Activated naive CD8-positive, alpha-beta T cell treated with anti-CD3 and anti-CD28 coated beads, Interleukin-2, amount 50 U/mL, for 24 hours (primary cell): ENCODE data around the gene GRIN3A.

Source experiments
- ATAC-seq: fragments of 150-1000 bp; cut with Tn5 transposase; one replicate; pipeline ENCODE4 v1.10.0; 2021
- DNase-seq: peaks from one replicate; pipeline ENCODE4 v3.0.0; 2021
- H3K27ac Mint-ChIP-seq: one replicate; pipeline ENCODE4 v1.8.0; 2021; ENCODE audit warnings: mild to moderate bottlenecking, mixed read lengths
- H3K27me3 Mint-ChIP-seq: one replicate; pipeline ENCODE4 v1.8.0; 2021; ENCODE audit warnings: mixed read lengths
- H3K36me3 Mint-ChIP-seq: one replicate; pipeline ENCODE4 v1.8.0; 2021; ENCODE audit warnings: low read depth, mixed read lengths
- H3K4me1 Mint-ChIP-seq: one replicate; pipeline ENCODE4 v1.8.0; 2021; ENCODE audit warnings: mixed read lengths
- H3K4me3 Mint-ChIP-seq: one replicate; pipeline ENCODE4 v1.8.0; 2021; ENCODE audit warnings: mild to moderate bottlenecking, moderate library complexity, mixed read lengths
- H3K9me3 Mint-ChIP-seq: one replicate; pipeline ENCODE4 v1.8.0; 2021; ENCODE audit warnings: mixed read lengths

GRIN3A gene

GRCh38 chr9:101675341-101675740 is 63.1 kb downstream of the GRIN3A start:
- no peak overlapping the region for H3K27ac Mint-ChIP-seq
- H3K27me3 Mint-ChIP-seq: peaks cover 3% of the 10 kb centered on the region
- no peaks in the 10 kb centered on the region for H3K9me3 Mint-ChIP-seq
- H3K36me3 Mint-ChIP-seq: no peaks in the 10 kb centered on the region
- H3K4me3 Mint-ChIP-seq: no peak overlapping the region
- no peak for ATAC-seq
- DNase-seq: no peak
- no peaks in the 10 kb centered on the region for H3K4me1 Mint-ChIP-seq

GRCh38 chr9:101674165-101674564 is 64.3 kb downstream of the GRIN3A start:
- Mint-ChIP-seq H3K36me3 (no peaks in the 10 kb centered on the region), H3K9me3 (no peaks in the 10 kb centered on the region), H3K4me3 (no peak overlapping the region), H3K27ac (no peak overlapping the region), H3K27me3 (peaks cover 3% of the 10 kb centered on the region), H3K4me1 (no peaks in the 10 kb centered on the region)
- ATAC-seq: no peak
- DNase-seq: no peak

GRCh38 chr9:101673642-101674041 is 64.8 kb downstream of the GRIN3A start:
- Mint-ChIP-seq H3K4me3 (no peak overlapping the region), H3K36me3 (no peaks in the 10 kb centered on the region), H3K9me3 (no peaks in the 10 kb centered on the region), H3K27ac (no peak overlapping the region), H3K27me3 (peaks cover 3% of the 10 kb centered on the region), H3K4me1 (no peaks in the 10 kb centered on the region)
- ATAC-seq (no peak), DNase-seq (no peak)

GRCh38 chr9:101671567-101671966 is 66.9 kb downstream of the GRIN3A start:
- Mint-ChIP-seq H3K4me1 (no peaks in the 10 kb centered on the region), H3K27me3 (no peaks in the 10 kb centered on the region), H3K4me3 (no peak overlapping the region), H3K9me3 (no peaks in the 10 kb centered on the region), H3K27ac (no peak overlapping the region), H3K36me3 (no peaks in the 10 kb centered on the region)
- ATAC-seq: no peak
- DNase-seq: no peak

DNA sequence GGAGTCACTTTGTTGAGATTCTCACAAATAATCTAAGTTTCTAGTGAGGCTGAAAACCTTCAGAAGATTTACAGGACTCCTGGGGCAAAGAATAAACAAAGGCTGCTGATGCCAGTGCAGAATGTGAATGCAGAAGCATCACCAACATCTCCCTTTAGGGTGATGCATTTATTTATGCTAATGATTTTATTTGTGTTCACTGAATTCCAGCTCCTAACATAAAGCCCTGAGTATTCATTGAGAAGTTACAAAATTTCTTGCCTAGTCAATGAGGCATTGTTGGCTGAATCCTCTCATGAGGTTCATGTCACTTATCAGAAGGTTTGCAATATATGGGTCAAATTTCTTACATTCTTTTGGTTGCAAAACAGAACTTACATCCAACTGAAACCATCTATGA is 70.0 kb downstream of the GRIN3A start:
- H3K9me3 Mint-ChIP-seq: no peaks in the 10 kb centered on the region
- H3K36me3 Mint-ChIP-seq: no peaks in the 10 kb centered on the region
- no peak overlapping the region for H3K27ac Mint-ChIP-seq
- DNase-seq: no peak
- H3K27me3 Mint-ChIP-seq: no peaks in the 10 kb centered on the region
- no peaks in the 10 kb centered on the region for H3K4me1 Mint-ChIP-seq
- H3K4me3 Mint-ChIP-seq: no peak overlapping the region
- no peak for ATAC-seq

- DNase-seq (no peak), ATAC-seq (no peak)
- Mint-ChIP-seq H3K9me3 (no peaks in the 10 kb centered on the region), H3K4me3 (no peak overlapping the region), H3K36me3 (no peaks in the 10 kb centered on the region), H3K4me1 (no peaks in the 10 kb centered on the region), H3K27ac (no peak overlapping the region), H3K27me3 (peaks cover 6% of the 10 kb centered on the region)
Measured at GRCh38 chr9:101664453-101664852, 74.0 kb downstream of the GRIN3A start.

DNA sequence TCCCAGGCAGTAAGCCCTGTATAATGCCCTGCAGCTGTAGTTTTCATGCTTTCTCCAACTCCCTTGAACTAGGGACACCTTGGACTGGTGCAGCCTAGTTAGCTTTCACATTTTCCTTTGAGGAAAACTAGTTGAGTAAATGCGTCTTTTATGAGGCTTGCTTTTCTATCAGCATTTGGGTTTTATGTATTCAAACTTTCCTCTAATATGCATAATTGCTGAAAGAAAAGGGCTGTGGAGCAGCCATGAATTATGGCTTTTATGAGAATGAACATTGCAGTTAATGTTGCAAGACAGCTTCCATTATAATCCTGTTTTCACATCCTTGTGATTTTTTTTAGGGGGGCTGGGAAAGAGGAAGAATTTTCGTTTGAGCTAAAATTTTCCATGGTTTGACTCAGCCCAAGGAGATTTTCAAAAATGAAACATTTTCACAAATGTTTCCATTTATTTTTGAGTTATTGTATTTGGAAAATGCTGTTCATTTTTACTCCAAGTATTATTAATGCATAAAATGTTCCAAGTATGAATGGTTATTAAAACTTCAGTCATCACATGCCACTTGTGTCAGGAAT is 85.8 kb downstream of the GRIN3A start:
- no peak overlapping the region for H3K27ac Mint-ChIP-seq
- no peak for ATAC-seq
- H3K36me3 Mint-ChIP-seq: no peaks in the 10 kb centered on the region
- no peak for DNase-seq
- H3K27me3 Mint-ChIP-seq: peaks cover 8% of the 10 kb centered on the region
- H3K9me3 Mint-ChIP-seq: no peaks in the 10 kb centered on the region
- no peak overlapping the region for H3K4me3 Mint-ChIP-seq
- H3K4me1 Mint-ChIP-seq: no peaks in the 10 kb centered on the region

DNA sequence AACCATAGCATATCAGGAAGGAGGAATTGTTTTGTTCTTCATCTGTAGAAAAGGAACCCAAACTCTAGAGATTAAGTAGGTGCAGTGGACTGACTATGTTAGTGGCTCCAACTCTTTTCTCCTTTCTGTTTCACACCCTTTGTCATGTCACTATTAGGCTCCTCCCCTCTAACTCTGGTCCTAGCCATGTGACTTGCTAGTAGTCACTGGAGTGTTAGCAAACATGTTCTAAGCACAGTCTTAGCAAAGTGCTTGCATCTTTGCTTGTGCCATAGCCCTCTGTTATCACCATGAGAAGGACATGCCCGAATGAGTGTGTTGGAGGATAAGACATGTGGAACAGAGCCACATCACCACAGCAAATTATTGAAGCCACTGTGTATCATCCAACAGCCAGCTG is 88.3 kb downstream of the GRIN3A start:
- Mint-ChIP-seq H3K27me3 (peaks cover 9% of the 10 kb centered on the region), H3K36me3 (no peaks in the 10 kb centered on the region), H3K4me1 (no peaks in the 10 kb centered on the region), H3K4me3 (no peak overlapping the region), H3K27ac (no peak overlapping the region), H3K9me3 (no peaks in the 10 kb centered on the region)
- no peak for DNase-seq
- ATAC-seq: no peak

GRCh38 chr9:101648493-101648892 is 90.0 kb downstream of the GRIN3A start:
- Mint-ChIP-seq H3K9me3 (no peaks in the 10 kb centered on the region), H3K4me1 (no peaks in the 10 kb centered on the region), H3K27me3 (peaks cover 7% of the 10 kb centered on the region), H3K36me3 (no peaks in the 10 kb centered on the region), H3K4me3 (no peak overlapping the region), H3K27ac (no peak overlapping the region)
- DNase-seq: no peak
- no peak for ATAC-seq

GRCh38 chr9:101639785-101640665 is 98.4 kb downstream of the GRIN3A start:
- H3K27me3 Mint-ChIP-seq: no peaks in the 10 kb centered on the region
- no peak for DNase-seq
- H3K36me3 Mint-ChIP-seq: no peaks in the 10 kb centered on the region

DNA sequence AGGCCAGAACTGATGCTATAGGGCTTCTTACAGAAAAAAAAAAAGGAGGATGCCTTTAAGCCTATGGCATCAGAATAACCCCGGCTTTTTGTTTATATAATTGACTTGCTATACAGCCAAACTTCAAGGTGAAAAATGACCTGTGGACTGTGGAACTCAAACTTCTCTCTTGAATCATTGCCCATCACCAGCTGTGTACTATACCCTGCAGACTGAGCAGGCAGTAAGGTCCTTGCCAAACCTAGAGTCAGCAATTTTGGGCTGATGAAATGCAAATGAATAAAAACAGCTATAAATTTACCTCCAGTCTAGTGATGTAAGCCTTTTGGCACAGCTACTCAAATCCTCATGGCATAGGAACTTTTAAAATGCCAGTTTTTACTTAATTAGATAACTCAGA is 99.1 kb downstream of the GRIN3A start:
- no peak overlapping the region for H3K27ac Mint-ChIP-seq
- H3K36me3 Mint-ChIP-seq: no peaks in the 10 kb centered on the region
- H3K27me3 Mint-ChIP-seq: no peaks in the 10 kb centered on the region
- H3K4me1 Mint-ChIP-seq: no peaks in the 10 kb centered on the region
- peaks cover 7% of the 10 kb centered on the region for H3K9me3 Mint-ChIP-seq
- DNase-seq (no peak), ATAC-seq (no peak)
- no peak overlapping the region for H3K4me3 Mint-ChIP-seq

More at GRCh38 chr9:101639785-101640665, 98.4 kb downstream of the GRIN3A start:
- no peak for ATAC-seq
- no peaks in the 10 kb centered on the region for H3K4me1 Mint-ChIP-seq
- no peak overlapping the region for H3K27ac Mint-ChIP-seq
- H3K4me3 Mint-ChIP-seq: no peak overlapping the region
- H3K9me3 Mint-ChIP-seq: peaks cover 7% of the 10 kb centered on the region

GRCh38 chr9:101636247-101636646 is 102.2 kb downstream of the GRIN3A start:
- H3K9me3 Mint-ChIP-seq: no peaks in the 10 kb centered on the region
- no peak overlapping the region for H3K27ac Mint-ChIP-seq
- DNase-seq: no peak
- no peak overlapping the region for H3K4me3 Mint-ChIP-seq
- H3K4me1 Mint-ChIP-seq: no peaks in the 10 kb centered on the region
- H3K27me3 Mint-ChIP-seq: no peaks in the 10 kb centered on the region
- no peak for ATAC-seq
- H3K36me3 Mint-ChIP-seq: no peaks in the 10 kb centered on the region

DNA sequence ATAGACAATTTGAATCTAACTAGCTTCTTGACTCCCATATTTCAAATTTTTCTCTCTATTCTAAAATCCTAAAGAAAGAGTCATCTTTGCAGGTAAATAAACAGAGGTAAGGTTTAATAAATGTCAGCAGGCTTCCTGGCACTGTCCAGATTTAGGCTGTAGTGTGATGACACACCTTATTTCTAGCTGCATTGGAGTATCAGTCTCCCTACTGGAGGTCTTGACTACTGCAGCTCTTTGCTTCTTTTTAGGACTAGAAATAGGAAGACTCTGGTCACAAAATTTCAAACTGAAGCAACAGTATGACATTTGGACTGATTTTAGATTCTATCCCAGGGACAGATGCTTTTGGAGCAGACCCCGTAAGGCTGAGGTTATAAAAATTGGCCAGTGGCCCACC is 103.0 kb downstream of the GRIN3A start:
- no peaks in the 10 kb centered on the region for H3K9me3 Mint-ChIP-seq
- H3K4me3 Mint-ChIP-seq: no peak overlapping the region

GRCh38 chr9:101634741-101635409 is 103.6 kb downstream of the GRIN3A start:
- H3K36me3 Mint-ChIP-seq: no peaks in the 10 kb centered on the region
- no peaks in the 10 kb centered on the region for H3K27me3 Mint-ChIP-seq
- ATAC-seq (no peak), DNase-seq (no peak)
- no peak overlapping the region for H3K27ac Mint-ChIP-seq
- H3K9me3 Mint-ChIP-seq: no peaks in the 10 kb centered on the region
- no peak overlapping the region for H3K4me3 Mint-ChIP-seq
- H3K4me1 Mint-ChIP-seq: no peaks in the 10 kb centered on the region

More for the DNA sequence above, 103.0 kb downstream of the GRIN3A start:
- no peaks in the 10 kb centered on the region for H3K4me1 Mint-ChIP-seq
- DNase-seq: no peak
- no peaks in the 10 kb centered on the region for H3K27me3 Mint-ChIP-seq
- ATAC-seq: no peak
- H3K27ac Mint-ChIP-seq: no peak overlapping the region
- H3K36me3 Mint-ChIP-seq: no peaks in the 10 kb centered on the region

DNA sequence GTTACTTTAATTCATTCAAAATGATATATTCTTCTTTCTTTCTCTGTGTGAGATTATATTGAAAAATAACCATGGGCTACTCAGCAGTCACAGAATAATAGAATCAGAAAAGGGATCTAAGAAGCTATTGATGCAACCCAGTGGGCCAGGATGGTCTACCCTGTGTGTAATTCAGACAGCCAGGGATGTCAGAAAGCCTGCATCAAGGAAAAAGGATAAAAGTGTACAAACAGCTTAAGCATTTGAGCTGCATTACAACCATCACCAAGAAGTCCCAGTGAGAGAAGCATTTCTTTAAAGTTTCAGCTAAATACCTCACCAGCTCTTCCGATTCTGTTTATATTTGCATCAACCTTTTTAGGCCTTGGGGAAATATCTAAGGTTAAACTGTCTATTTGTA is 105.8 kb downstream of the GRIN3A start:
- Mint-ChIP-seq H3K36me3 (no peaks in the 10 kb centered on the region), H3K4me3 (no peak overlapping the region), H3K27ac (no peak overlapping the region), H3K27me3 (no peaks in the 10 kb centered on the region), H3K9me3 (no peaks in the 10 kb centered on the region), H3K4me1 (no peaks in the 10 kb centered on the region)
- ATAC-seq (no peak), DNase-seq (no peak)
